ENCODE data around the gene SF3A1. TPM values are rescaled to one million over a fixed set of nuclear protein-coding genes. Genes with fewer than 3 reads are reported as not detected.

SF3A1 gene
- total and polyA plus RNA-seq, 9 of the 15 experiments (the other 6 are each of a cell fraction or from before 2014, with no cell fraction given), result 6.7 to 228 (median 13.0) TPM

DNA sequence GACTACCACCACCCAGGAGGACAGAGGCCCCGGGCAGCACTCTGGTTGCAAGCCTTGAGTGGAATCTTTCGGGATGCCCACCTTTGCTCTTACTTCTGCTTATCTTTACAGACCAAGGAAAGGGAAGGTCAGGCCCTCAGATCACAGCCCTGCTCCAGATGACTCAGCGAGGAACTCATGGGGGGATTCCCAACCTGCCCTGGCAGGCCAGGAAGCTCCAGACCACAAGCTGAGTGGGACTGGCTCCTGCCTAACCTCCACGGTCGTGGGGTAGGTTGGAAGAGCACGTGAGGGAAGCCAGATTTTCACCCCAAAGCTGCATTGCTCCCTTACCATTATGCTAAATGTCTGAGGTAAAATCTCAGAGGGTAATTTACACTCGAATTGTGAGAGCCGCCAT lies 41.8 kb downstream of the SF3A1 start:
- H4K20me1 ChIP-seq (replicated peaks; ENCODE audit: control insufficient read depth, insufficient read depth, low read length), result peaks cover 4% of the 10 kb centered on the region; the same call in 1 of the 2 replicates
- POLR2A ChIA-PET, result interaction anchor here (0.6 to 0.7 kb wide), 2 partner anchors 10 to 19 kb away, joined by 3 to 5 read pairs; no protein-coding TSS in a partner anchor
- FAIRE-seq (no peak), ATAC-seq (no peak), DNase-seq (ENCODE audit: extremely low read depth in 1 of 4, low spot score in 3 of 4) (peak in 3 of 4 experiments; percentile 22 to 39 (median 31))
- intact Hi-C loops (cut with micrococcal nuclease), result no loop called here
- H3K4me3 ChIP-seq, result no peak overlapping the region
- H2AFZ ChIP-seq (ENCODE audit: low read depth, low read length), result no peak overlapping the region
- peaks cover 10 to 22% of the 10 kb centered on the region in 2 experiments for H3K4me1 ChIP-seq (replicated peaks in 1 of 2; ENCODE audit: control insufficient read depth in 2 of 2, insufficient read depth in 2 of 2, low read length in 2 of 2)
- no peaks in the 10 kb centered on the region for H3K9me3 ChIP-seq (replicated peaks; ENCODE audit: control insufficient read depth, insufficient read depth, low read depth, low read length)
- in situ Hi-C loops (cut with MboI), result no loop called here
- peak overlapping the region in 1 of 2 experiments; percentile 84; a peak in 1 of 4 replicates for H3K9ac ChIP-seq (ENCODE audit: insufficient read depth in 1 of 2, low read depth in 2 of 2, low read length in 2 of 2)
- H3K9me1 ChIP-seq (ENCODE audit: control insufficient read depth, insufficient read depth, low read length), result no peaks in the 10 kb centered on the region
- BruUV-seq (replicated peaks), result no TSS peak
- CTCF ChIA-PET (ENCODE audit: low intra/inter-chr PET ratio), result no interaction called here
- no peak overlapping the region for H3K4me2 ChIP-seq (ENCODE audit: insufficient read depth, low read length)
- no peaks in the 10 kb centered on the region; the same call in 2 of the 3 replicates for H3K36me3 ChIP-seq (ENCODE audit: control insufficient read depth, insufficient read depth, low read length)
- H3K79me2 ChIP-seq (ENCODE audit: control insufficient read depth, insufficient read depth, low read length), result no peaks in the 10 kb centered on the region; the same call in 2 of the 3 replicates
- no peak overlapping the region for H3K27ac ChIP-seq (ENCODE audit: extremely low read depth, low read depth, low read length)
- no peaks in the 10 kb centered on the region for H3K27me3 ChIP-seq (ENCODE audit: control insufficient read depth in 2 of 2, insufficient read depth in 2 of 2, low read length in 2 of 2)
- 27% methylated on average over 8 of the region's 8 CpGs for whole genome bisulfite sequencing (ENCODE audit: insufficient coverage, low coverage, missing lambda C conversion rate)
- no peak for TF ChIP-seq SRF (CRISPR knock-in tag; IDR thresholded peaks at IDR 0.05)
- TF ChIP-seq, protein P1, sequence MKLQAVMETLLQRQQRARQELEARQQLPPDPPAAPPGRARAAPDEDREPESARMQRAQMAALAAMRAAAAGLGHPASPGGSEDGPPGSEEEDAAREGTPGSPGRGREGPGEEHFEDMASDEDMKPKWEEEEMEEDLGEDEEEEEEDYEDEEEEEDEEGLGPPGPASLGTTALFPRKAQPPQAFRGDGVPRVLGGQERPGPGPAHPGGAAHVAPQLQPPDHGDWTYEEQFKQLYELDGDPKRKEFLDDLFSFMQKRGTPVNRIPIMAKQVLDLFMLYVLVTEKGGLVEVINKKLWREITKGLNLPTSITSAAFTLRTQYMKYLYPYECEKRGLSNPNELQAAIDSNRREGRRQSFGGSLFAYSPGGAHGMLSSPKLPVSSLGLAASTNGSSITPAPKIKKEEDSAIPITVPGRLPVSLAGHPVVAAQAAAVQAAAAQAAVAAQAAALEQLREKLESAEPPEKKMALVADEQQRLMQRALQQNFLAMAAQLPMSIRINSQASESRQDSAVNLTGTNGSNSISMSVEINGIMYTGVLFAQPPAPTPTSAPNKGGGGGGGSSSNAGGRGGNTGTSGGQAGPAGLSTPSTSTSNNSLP (IDR thresholded peaks at IDR 0.05; ENCODE audit: borderline replicate concordance, low read depth, low read length), result no peak
- TF ChIP-seq MCM7 (IDR thresholded peaks at IDR 0.05), result no peak
- TF ChIP-seq ARID2 (IDR thresholded peaks at IDR 0.05), result no peak
- TF ChIP-seq TCF3 (CRISPR knock-in tag; IDR thresholded peaks at IDR 0.05), result peak; percentile 35
- peak; percentile 55 for TF ChIP-seq NFE2 (IDR thresholded peaks at IDR 0.05; ENCODE audit: low read depth)
- peak; percentile 47; the same call in 1 of the 2 replicates for TF ChIP-seq BHLHE40 (IDR thresholded peaks at IDR 0.05; ENCODE audit: low read length)
- TF ChIP-seq C11orf30 (IDR thresholded peaks at IDR 0.05; ENCODE audit: low read depth), result 0 out of 2 replicates have a peak, but pooled peaks have one; percentile 8
- no peak for TF ChIP-seq CC2D1A (IDR thresholded peaks at IDR 0.05)
- TF ChIP-seq ZNF639 (CRISPR knock-in tag; conservative IDR thresholded peaks at IDR 0.05 in 1 of 2, IDR thresholded peaks at IDR 0.05 in 1 of 2), result no peak
- TF ChIP-seq MTA3 (IDR thresholded peaks at IDR 0.05; ENCODE audit: borderline replicate concordance), result no peak
- TF ChIP-seq ATF3 (IDR thresholded peaks at IDR 0.05), result peak; percentile 22; the same call in 1 of the 2 replicates
- no peak for TF ChIP-seq ATF3 (CRISPR knock-in tag; conservative IDR thresholded peaks at IDR 0.05)
- TF ChIP-seq CBFA2T3 (IDR thresholded peaks at IDR 0.05), result peak; percentile 57
- TF ChIP-seq NFRKB (IDR thresholded peaks at IDR 0.05; ENCODE audit: low read depth), result no peak
- 0 out of 2 replicates have a peak, but pooled peaks have one; percentile 21 for TF ChIP-seq DPF2 (IDR thresholded peaks at IDR 0.05)
- TF ChIP-seq CCAR2 (IDR thresholded peaks at IDR 0.05; ENCODE audit: low read depth, low read length), result no peak
- TF ChIP-seq KLF1 (tag; IDR thresholded peaks at IDR 0.05), result no peak
- TF ChIP-seq, protein P2, sequence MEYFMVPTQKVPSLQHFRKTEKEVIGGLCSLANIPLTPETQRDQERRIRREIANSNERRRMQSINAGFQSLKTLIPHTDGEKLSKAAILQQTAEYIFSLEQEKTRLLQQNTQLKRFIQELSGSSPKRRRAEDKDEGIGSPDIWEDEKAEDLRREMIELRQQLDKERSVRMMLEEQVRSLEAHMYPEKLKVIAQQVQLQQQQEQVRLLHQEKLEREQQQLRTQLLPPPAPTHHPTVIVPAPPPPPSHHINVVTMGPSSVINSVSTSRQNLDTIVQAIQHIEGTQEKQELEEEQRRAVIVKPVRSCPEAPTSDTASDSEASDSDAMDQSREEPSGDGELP (CRISPR knock-in tag; IDR thresholded peaks at IDR 0.05; ENCODE audit: borderline replicate concordance), result no peak
- no peak for TF ChIP-seq NEUROD1 (IDR thresholded peaks at IDR 0.05; ENCODE audit: borderline replicate concordance, low read depth, low read length, partially characterized antibody)

All from K562 (cell line).